NCI-H146 (cell line): ENCODE data around the gene CIZ1.
"Not testable (repeated sequence)": the region's sequence is repeated elsewhere in the genome, so short reads cannot be mapped to it uniquely, and the experiment has no call there.

Experiments
- DNase-seq: peaks from one replicate; lab custom pipeline; 2025; lab: John Stamatoyannopoulos, UW

CIZ1 gene

DNA sequence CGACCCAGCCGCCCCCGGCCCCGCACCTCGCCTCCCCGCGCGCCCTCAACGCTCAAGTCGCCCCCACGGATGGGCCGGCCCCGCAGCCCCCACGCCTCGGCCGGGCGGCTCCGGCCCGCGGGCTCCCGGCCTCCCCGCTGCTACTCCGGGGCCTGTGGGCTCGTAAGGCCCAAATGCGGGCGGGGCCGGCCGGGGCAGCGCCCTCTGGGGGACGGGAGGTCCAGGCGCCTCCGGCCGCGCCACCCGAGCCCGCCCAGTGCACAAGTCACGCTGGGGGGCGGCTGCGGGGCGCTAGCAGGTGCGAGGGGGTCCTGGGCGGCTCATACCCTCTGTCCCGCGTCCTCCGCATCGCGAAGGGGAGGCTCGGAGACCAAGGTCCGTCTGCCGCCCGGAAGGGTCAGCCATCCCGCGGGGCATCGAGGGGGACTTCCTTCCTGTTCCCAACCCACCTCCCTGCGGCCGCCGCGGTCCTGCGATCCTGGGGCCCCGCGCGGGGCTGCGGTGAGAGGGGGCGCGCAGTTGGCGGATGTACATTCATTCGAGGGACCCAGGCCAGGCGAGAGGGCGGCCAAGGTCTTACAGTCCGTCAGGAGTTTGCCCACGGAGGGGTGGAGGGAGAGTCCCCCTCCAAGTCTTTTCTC, at the start of gene CIZ1:
Gene CIZ1, minus strand, starts transcription at position 167 of the 641 bp plus-strand sequence. CDS start 715 bp downstream, outside the sequence.
- DNase-seq = peak; percentile 75

- DNase-seq = no peak
These were observed 42.5 kb upstream of the CIZ1 start for GRCh38 chr9:128233817-128234406.

- DNase-seq = no peak
These were observed 41.4 kb upstream of the CIZ1 start for GRCh38 chr9:128232528-128233428.

- DNase-seq = no peak
These were observed 40.5 kb upstream of the CIZ1 start for GRCh38 chr9:128231638-128232527.

GRCh38 chr9:128230897-128231296, 39.5 kb upstream of the CIZ1 start:
- DNase-seq = not testable (repeated sequence)

- no peak for DNase-seq
These were observed 35.0 kb upstream of the CIZ1 start for GRCh38 chr9:128226412-128226801.

- DNase-seq = no peak
These were observed 34.5 kb upstream of the CIZ1 start for GRCh38 chr9:128225770-128226411.

GRCh38 chr9:128224877-128225276, 33.5 kb upstream of the CIZ1 start:
- no peak for DNase-seq

GRCh38 chr9:128222880-128223670, 31.7 kb upstream of the CIZ1 start:
- DNase-seq = no peak

- no peak for DNase-seq
These were observed 30.7 kb upstream of the CIZ1 start for GRCh38 chr9:128222026-128222425.

- DNase-seq = no peak
These were observed 28.5 kb upstream of the CIZ1 start for GRCh38 chr9:128219831-128220230.

GRCh38 chr9:128218518-128219389, 27.4 kb upstream of the CIZ1 start:
- no peak for DNase-seq

DNA sequence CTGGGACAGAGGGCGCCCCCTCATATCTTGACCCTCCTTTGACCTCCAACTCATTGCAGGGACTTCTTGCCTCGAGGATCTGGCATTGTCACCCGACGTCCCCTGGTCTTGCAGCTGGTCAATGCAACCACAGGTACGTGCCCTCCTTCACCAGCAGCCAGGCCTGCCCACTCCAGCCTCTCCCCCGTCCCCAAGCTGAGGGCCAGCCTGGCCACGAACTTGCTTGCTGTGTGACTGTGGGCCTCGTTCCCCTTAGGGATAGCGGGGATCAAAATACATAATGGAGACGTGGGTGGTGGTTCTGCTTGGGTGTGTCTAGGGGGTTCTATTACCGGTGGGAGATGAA, 26.8 kb upstream of the CIZ1 start:
- no peak for DNase-seq

DNA sequence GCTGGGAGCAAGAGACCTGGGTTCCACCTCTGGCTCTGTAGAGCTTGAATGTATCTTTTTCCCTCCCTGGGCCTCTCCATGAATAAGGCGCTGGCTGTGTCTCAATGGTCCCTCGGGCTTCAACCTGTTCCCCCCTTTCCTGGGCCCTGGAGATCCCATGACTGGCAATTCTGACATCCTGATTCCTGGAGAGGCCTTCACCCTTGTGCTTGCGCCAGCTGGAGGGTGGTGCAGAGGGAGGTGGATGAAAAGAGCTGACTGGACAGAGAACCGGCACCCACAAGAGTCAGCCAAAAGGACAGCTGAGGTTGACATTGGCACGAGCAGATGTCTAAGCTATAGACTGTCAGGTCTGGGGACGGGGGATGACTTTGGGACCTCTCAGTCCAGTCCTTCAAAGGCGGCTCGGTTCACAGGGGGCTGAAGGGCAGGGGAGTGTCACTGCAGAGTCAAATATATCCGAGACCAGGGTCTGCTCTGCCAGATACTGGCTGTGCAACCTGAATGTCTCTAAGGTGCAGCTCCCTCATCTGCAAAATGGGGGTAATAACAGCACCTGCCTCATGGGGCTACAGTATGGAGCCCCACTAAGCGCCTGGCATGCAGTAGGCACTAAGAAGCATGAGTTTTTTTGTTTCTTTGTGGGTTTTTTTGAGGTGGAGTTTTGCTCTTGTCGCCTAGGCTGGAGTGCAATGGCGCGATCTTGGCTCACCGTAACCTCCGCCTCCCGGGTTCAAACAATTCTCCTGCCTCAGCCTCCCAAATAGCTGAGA, 25.6 kb upstream of the CIZ1 start:
- DNase-seq = no peak

DNA sequence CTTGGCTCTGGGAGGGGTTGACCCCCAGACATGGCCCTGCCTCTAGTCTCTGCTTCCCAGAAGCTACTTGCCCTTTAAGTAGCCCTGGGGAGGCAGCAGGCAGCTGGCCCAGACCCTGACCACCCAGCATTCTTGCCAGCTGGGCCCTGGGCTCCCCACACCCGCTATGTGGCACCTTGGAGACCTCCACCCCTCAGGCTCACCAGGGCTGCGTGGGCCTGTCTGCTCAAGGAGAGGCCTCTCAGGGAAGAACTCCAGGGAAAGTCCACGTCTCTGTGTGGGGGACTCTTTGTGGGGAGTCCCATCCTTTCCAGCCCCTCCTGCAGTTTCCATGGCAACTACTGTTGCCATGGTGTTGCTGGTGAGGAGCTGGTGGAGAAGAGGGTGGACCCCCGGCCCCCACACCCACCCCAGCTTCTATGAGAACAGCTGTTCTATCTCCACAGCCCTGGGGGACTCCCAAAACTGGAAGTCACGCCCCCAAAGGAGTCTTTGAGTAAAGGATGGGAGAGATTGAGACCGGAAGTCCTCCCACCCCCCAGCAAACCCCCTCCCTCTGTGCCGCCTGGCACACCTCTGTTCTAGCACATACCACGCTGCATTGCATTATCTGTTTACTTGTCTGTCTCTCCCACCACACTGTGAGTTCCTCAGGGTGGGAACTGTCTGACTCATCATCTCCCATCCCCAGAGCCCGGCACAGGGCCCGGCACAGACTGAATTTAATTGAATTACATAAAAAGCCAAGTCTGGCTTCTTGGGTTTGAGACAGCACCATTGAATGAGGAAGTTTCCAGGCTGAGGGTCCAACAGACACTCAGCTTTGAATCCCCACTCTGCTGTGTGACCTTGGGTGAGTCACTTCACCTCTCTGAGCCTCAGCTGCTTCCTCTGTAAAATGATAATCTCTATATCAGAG, 24.4 kb upstream of the CIZ1 start:
- no peak for DNase-seq

DNA sequence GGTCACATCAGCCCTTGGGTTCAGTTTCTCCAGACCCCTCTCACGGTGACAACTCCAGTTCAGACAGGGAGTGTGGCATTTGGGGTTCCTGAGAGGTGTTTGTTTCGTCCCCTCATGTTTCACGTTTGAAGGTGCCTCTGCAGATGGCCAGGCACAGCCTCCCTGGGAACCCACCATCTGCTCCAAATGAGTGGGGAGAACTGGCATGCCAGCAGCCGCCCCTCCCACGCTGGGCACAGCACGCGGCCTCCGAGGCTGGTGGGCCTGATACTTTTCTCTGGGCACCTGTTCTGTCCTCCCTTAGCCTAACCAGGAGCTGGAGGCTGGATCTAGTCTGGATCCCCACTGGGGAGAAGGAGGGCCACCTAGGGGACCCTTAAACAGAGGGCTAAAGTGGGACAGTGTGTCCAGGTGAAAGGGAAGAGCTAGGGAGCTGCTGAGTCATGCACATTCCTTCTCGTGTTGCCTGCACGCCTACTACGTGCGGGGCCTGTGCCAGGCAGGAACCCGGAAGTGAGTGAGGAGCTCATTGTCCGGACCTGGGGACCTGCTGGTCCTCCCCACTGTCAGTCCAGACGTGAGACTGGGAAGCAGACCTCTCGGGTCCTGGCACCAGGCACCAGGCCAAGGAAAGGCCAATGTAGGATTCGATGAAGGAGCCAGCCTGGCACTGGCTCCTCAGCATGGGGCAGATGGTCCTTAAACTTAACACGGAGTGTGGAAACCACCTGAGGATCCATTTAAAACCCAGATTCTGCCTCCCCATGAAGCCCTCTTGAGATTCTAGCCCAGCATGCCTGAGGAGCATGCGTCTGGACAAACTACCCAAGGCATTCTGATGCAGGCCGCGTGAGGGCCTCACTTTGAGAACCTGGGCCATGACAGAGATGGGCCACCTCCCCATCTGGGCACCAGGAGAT, 23.5 kb upstream of the CIZ1 start:
- DNase-seq = no peak
